Measurements from ENCODE around the gene PREP. TPM values are rescaled to one million over a fixed set of nuclear protein-coding genes. Genes with fewer than 3 reads are reported as not detected.

The PREP gene
- total and polyA plus RNA-seq, 2 of the 8 experiments (the other 6 are each of a cell fraction or from before 2014, with no cell fraction given) = 26.8 to 70.0 TPM

GRCh38 chr6:105257340-105257739, 145.5 kb downstream of the PREP start:
- Histone ChIP-seq H3K79me1 (ENCODE audit: low read depth, low read length) (no peaks in the 10 kb centered on the region), H3K4me2 (ENCODE audit: insufficient read depth in 1 of 2, low read depth in 2 of 2, low read length in 2 of 2) (no peak overlapping the region), H2BK20ac (ENCODE audit: low read length) (no peak overlapping the region), H3K27ac (ENCODE audit: low read depth, low read length) (no peak overlapping the region), H3K4me3 (ENCODE audit: extremely low read depth in 1 of 4, insufficient read depth in 2 of 4, low read depth in 3 of 4, low read length in 4 of 4) (no peak overlapping the region), H2AFZ (ENCODE audit: low read length) (no peak overlapping the region), H2BK5ac (ENCODE audit: low read depth, low read length) (no peak overlapping the region), H3K56ac (replicated peaks; ENCODE audit: insufficient read length, low read depth, low read length) (no peak overlapping the region), H4K91ac (replicated peaks; ENCODE audit: insufficient read length, low read length) (no peak overlapping the region), H3K27me3 (replicated peaks in 1 of 4; ENCODE audit: control insufficient read depth in 3 of 4, extremely low read depth in 1 of 4, insufficient read depth in 3 of 4, low read length in 3 of 4) (no peaks in the 10 kb centered on the region), H3K14ac (ENCODE audit: insufficient read length) (no peak overlapping the region), H2BK12ac (ENCODE audit: low read depth, low read length) (no peak overlapping the region), H4K8ac (ENCODE audit: extremely low read depth, insufficient read depth, low read length) (no peak overlapping the region), H2AK5ac (ENCODE audit: low read depth, low read length) (no peak overlapping the region), H4K20me1 (replicated peaks in 1 of 2; ENCODE audit: control insufficient read depth in 1 of 2, insufficient read depth in 2 of 2, low read length in 2 of 2) (no peaks in the 10 kb centered on the region), H3K23ac (ENCODE audit: insufficient read length) (no peak overlapping the region), H3K79me2 (ENCODE audit: control insufficient read depth in 1 of 2, insufficient read depth in 2 of 2, low read length in 2 of 2) (no peaks in the 10 kb centered on the region), H3K18ac (ENCODE audit: extremely low read depth, low read length) (no peak overlapping the region), H2BK15ac (ENCODE audit: low read length) (no peak overlapping the region), H3K9me3 (ENCODE audit: insufficient read depth in 2 of 2, low read depth in 1 of 2, low read length in 1 of 2) (no peaks in the 10 kb centered on the region), H2BK120ac (replicated peaks; ENCODE audit: low read depth, low read length) (no peak overlapping the region), H3K4ac (replicated peaks; ENCODE audit: insufficient read length, low read depth, low read length) (no peak overlapping the region), H3K4me1 (replicated peaks in 1 of 4; ENCODE audit: control insufficient read depth in 3 of 4, insufficient read depth in 4 of 4, low read length in 3 of 4) (peaks cover 0 to 12% (median 7%) of the 10 kb centered on the region in 4 experiments; a peak in 2 of 7 replicates), H4K5ac (ENCODE audit: insufficient read length, low read depth, low read length) (no peak overlapping the region), H3K23me2 (ENCODE audit: low read depth, low read length) (no peaks in the 10 kb centered on the region), H3K9ac (replicated peaks in 1 of 4; ENCODE audit: extremely low read depth in 1 of 4, low read depth in 3 of 4, low read length in 3 of 4) (no peak overlapping the region), H3K36me3 (ENCODE audit: control insufficient read depth in 2 of 4, insufficient read depth in 4 of 4, low read length in 3 of 4) (no peaks in the 10 kb centered on the region)
- ChIA-PET POLR2A (ENCODE audit: partially characterized antibody) (no interaction called here), CTCF (ENCODE audit: partially characterized antibody) (interaction anchor here (1.0 to 1.8 kb wide), 2 partner anchors 64 to 169 kb away, joined by 4 to 5 read pairs; no protein-coding TSS in a partner anchor)
- FAIRE-seq (no peak), DNase-seq (ENCODE audit: low read depth in 1 of 2, low spot score in 2 of 2) (no peak)
- TF ChIP-seq RNF2 (IDR thresholded peaks at IDR 0.05; ENCODE audit: borderline replicate concordance, low read depth, low read length, missing control alignments, poor library complexity, severe bottlenecking) = no peak
- TF ChIP-seq SRF (IDR thresholded peaks at IDR 0.05; ENCODE audit: low read depth, low read length) = no peak

Data from H1 (cell line).